Natural killer cell (primary cell): ENCODE results near the gene ADD1. TPM values are rescaled to one million over a fixed set of nuclear protein-coding genes. Genes with fewer than 3 reads are reported as not detected.

Experiments
- ATAC-seq, 3 donors: fragments of 150-1000 bp in 2 of 3; fragments of 200-7000 bp in 1 of 3; cut with Tn5 transposase; 1 replicate in 1 of 3; 2 replicates in 2 of 3; pipeline ENCODE4 v1.10.0; 2021; ENCODE audit warnings: mild to moderate bottlenecking in 2 of 3, moderate library complexity in 2 of 3
- DNase-seq, 2 donors: peaks; one replicate each; pipeline versions ENCODE4 v3.0.0 to v3.0.0-alpha.2; 2013 to 2021; ENCODE audit warnings: mixed read lengths in 1 of 2
- H3K27ac ChIP-seq: one replicate; pipeline ENCODE4 v1.5.1; 2013; ENCODE audit warnings: mild to moderate bottlenecking, low read length
- H3K27me3 ChIP-seq: one replicate; pipeline ENCODE4 v1.6.1; 2013; ENCODE audit warnings: low read length; ENCODE audit not compliant: control insufficient read depth, insufficient read depth
- H3K36me3 ChIP-seq: one replicate; pipeline ENCODE4 v1.6.1; 2013; ENCODE audit warnings: low read length; ENCODE audit not compliant: control insufficient read depth, insufficient read depth
- H3K4me1 ChIP-seq: one replicate; pipeline ENCODE4 v1.6.1; 2013; ENCODE audit warnings: low read length; ENCODE audit not compliant: control insufficient read depth, insufficient read depth
- H3K4me3 ChIP-seq: one replicate; pipeline ENCODE4 v1.5.1; 2013; ENCODE audit warnings: low read length
- H3K9me3 ChIP-seq: one replicate; pipeline ENCODE4 v1.6.1; 2013; ENCODE audit warnings: low read length; ENCODE audit not compliant: control insufficient read depth, insufficient read depth
- H3K27ac Mint-ChIP-seq, 2 donors: one replicate each; pipeline ENCODE4 v1.8.0; 2022; ENCODE audit warnings: mild to moderate bottlenecking in 2 of 2, mixed read lengths in 2 of 2, moderate library complexity in 1 of 2
- H3K27me3 Mint-ChIP-seq, 2 donors: one replicate each; pipeline ENCODE4 v1.8.0; 2022; ENCODE audit warnings: low read depth in 2 of 2, mixed read lengths in 2 of 2
- H3K36me3 Mint-ChIP-seq: one replicate; pipeline ENCODE4 v1.8.0; 2022; ENCODE audit warnings: mixed read lengths
- H3K4me1 Mint-ChIP-seq, 2 donors: one replicate each; pipeline ENCODE4 v1.8.0; 2022; ENCODE audit warnings: mixed read lengths in 2 of 2
- H3K4me3 Mint-ChIP-seq: one replicate; pipeline ENCODE4 v1.8.0; 2022; ENCODE audit warnings: mild to moderate bottlenecking, moderate library complexity, mixed read lengths
- H3K9me3 Mint-ChIP-seq, 2 donors: one replicate each; pipeline ENCODE4 v1.8.0; 2022; ENCODE audit warnings: mixed read lengths in 2 of 2
- WGBS: methylation state at CpG from one replicate; pipeline ENCODE4 v1.1.7; 2013; ENCODE audit warnings: missing lambda C conversion rate; ENCODE audit not compliant: insufficient coverage; 5-methylcytosine and 5-hydroxymethylcytosine counted together
- intact Hi-C: fragments of 100-400 bp; cut with micrococcal nuclease; formaldehyde crosslinking; loops from one replicate; pipeline ENCODE4 v1.14.2; 2022
- total RNA-seq, 4 donors: library from RNA; stranded (reverse); fragments of 120-200 nt in 1 of 4; gene quantifications; one replicate each; pipeline versions ENCODE4 v1.2.3 to v1.2.4, GENCODE V29; 2013 to 2022
- TF ChIP-seq, protein P1 (sequence below): fragments of 200-600 bp; IDR thresholded peaks from one replicate; pipeline ENCODE4 v1.8.0; 2022; ENCODE audit warnings: antibody characterized with exemption

Gene ADD1
- total RNA-seq, 3 donors from 2014 or later (not counting 1 experiment from before 2014, with no cell fraction given): 383 to 465 (median 452) TPM

DNA sequence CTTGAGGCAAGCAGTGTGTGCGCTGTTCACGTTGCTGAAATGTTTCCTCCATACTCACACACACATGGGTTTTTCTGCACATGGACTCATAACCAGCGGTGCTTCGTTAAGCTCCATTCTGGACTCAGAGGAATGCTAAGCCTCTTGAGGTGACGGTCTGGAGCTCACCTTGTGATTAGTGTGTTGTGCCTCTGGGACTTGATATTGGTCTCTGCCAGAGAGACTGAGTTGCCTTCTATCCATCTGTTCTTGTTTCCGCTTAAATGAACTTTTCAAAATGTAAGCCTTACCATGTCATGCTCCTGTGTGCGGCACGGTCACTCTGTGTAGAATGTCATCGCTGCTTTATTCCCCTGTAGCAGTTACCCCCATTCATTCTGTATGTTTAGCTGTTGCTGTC, 42.5 kb downstream of the ADD1 start:
- Histone ChIP-seq H3K4me3 (no peak overlapping the region), H3K36me3 (peaks cover 56% of the 10 kb centered on the region), H3K27ac (no peak overlapping the region), H3K9me3 (no peaks in the 10 kb centered on the region), H3K27me3 (no peaks in the 10 kb centered on the region), H3K4me1 (no peaks in the 10 kb centered on the region)
- no peaks in the 10 kb centered on the region for H3K9me3 Mint-ChIP-seq
- TF ChIP-seq, protein P1, sequence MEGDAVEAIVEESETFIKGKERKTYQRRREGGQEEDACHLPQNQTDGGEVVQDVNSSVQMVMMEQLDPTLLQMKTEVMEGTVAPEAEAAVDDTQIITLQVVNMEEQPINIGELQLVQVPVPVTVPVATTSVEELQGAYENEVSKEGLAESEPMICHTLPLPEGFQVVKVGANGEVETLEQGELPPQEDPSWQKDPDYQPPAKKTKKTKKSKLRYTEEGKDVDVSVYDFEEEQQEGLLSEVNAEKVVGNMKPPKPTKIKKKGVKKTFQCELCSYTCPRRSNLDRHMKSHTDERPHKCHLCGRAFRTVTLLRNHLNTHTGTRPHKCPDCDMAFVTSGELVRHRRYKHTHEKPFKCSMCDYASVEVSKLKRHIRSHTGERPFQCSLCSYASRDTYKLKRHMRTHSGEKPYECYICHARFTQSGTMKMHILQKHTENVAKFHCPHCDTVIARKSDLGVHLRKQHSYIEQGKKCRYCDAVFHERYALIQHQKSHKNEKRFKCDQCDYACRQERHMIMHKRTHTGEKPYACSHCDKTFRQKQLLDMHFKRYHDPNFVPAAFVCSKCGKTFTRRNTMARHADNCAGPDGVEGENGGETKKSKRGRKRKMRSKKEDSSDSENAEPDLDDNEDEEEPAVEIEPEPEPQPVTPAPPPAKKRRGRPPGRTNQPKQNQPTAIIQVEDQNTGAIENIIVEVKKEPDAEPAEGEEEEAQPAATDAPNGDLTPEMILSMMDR: no peak
- peak overlapping the region in 1 of 2 donors; percentile 34 for H3K27ac Mint-ChIP-seq
- H3K36me3 Mint-ChIP-seq: peaks cover 21% of the 10 kb centered on the region
- H3K4me3 Mint-ChIP-seq: no peak overlapping the region
- no peaks in the 10 kb centered on the region for H3K27me3 Mint-ChIP-seq
- WGBS: 95% methylated on average over 9 of the region's 9 CpGs
- intact Hi-C loops: no loop called here
- DNase-seq: no peak
- no peak for ATAC-seq
- H3K4me1 Mint-ChIP-seq: peaks cover 14 to 25% of the 10 kb centered on the region in 2 donors

DNA sequence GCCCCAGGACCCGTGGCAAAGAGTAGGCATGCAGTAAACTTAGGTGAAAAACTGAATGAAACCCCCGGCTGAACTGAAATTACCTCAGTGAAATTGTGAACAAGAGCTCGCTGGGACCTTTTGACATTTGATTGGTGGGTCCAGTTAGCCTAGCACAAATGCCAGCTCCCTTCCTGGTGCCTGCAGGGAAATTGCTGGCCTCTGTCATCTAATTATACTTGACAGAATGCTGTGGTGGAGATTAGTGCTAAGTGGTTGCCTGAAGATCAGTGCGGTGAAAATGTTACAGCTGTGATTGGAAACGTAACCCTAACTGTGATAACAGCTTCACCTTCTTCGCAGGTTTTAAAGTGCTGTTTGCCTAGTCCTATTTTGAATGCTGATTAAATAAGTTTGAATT, 43.0 kb downstream of the ADD1 start:
- H3K4me1 ChIP-seq: no peaks in the 10 kb centered on the region
- WGBS: 94% methylated on average over 6 of the region's 6 CpGs

DNA sequence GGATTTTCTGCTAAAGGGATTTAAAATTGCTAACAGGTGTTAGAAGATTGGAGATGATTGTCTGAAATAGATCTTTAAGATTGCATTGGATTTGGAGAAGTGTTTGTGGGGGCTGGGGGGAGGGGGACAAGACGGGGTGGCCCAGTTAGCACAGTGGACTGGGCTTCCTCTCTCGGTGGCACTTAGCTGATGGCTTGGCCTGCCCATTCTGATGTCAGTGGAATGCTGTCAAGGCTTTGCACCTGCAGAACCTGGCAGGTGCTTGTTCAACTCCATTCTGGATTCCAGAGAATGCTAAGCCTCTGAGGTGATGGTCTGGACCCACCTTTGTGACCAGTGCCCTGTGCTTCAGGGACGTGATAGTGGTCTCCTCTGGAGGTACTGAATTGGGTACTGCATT, 43.7 kb downstream of the ADD1 start:
- H3K4me3 Mint-ChIP-seq: no peak overlapping the region
- peak overlapping the region in 1 of 2 donors; percentile 54 for H3K27ac Mint-ChIP-seq
- Histone ChIP-seq H3K36me3 (peaks cover 55% of the 10 kb centered on the region), H3K9me3 (no peaks in the 10 kb centered on the region), H3K4me1 (no peaks in the 10 kb centered on the region), H3K4me3 (no peak overlapping the region), H3K27me3 (no peaks in the 10 kb centered on the region), H3K27ac (no peak overlapping the region)
- no peaks in the 10 kb centered on the region for H3K9me3 Mint-ChIP-seq
- ATAC-seq (no peak), DNase-seq (no peak)
- TF ChIP-seq, protein P1: no peak
- H3K27me3 Mint-ChIP-seq: no peaks in the 10 kb centered on the region
- peaks cover 21% of the 10 kb centered on the region for H3K36me3 Mint-ChIP-seq
- 83% methylated on average over 3 of the region's 3 CpGs for whole genome bisulfite sequencing
- intact Hi-C loops: no loop called here
- peaks cover 23 to 34% of the 10 kb centered on the region in 2 donors for H3K4me1 Mint-ChIP-seq

More for the DNA sequence above, 43.0 kb downstream of the ADD1 start:
- Histone ChIP-seq H3K9me3 (no peaks in the 10 kb centered on the region), H3K36me3 (peaks cover 57% of the 10 kb centered on the region), H3K4me3 (no peak overlapping the region), H3K27ac (no peak overlapping the region), H3K27me3 (no peaks in the 10 kb centered on the region)
- Mint-ChIP-seq H3K27me3 (no peaks in the 10 kb centered on the region), H3K4me3 (no peak overlapping the region), H3K36me3 (peaks cover 21% of the 10 kb centered on the region), H3K4me1 (peaks cover 18 to 28% of the 10 kb centered on the region in 2 donors), H3K27ac (peak overlapping the region in 1 of 2 donors; percentile 54), H3K9me3 (no peaks in the 10 kb centered on the region)
- DNase-seq (no peak), ATAC-seq (no peak)
- TF ChIP-seq, protein P1: no peak
- intact Hi-C loops: no loop called here

DNA sequence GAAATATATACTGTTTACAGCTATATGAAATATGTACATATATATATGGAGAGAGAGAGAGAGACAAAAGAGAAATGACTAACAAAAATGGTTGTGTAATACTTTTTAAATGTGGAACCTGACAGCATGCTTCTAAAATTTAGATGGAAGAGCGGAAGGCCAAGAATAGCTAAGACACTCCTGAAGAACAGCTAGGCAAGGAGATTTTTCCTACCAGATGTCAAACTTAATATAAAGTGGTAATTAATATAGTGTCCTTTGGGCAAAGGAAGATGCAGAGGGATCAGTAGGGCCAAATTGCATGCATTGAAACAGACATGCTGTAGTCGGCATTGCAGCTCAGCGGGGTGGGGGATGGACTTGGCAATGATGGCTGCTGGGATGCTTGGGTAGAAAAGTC, 45.2 kb downstream of the ADD1 start:
- ATAC-seq (no peak), DNase-seq (no peak)
- Histone ChIP-seq H3K27me3 (no peaks in the 10 kb centered on the region), H3K36me3 (peaks cover 45% of the 10 kb centered on the region), H3K4me3 (no peak overlapping the region), H3K4me1 (no peaks in the 10 kb centered on the region), H3K27ac (no peak overlapping the region), H3K9me3 (no peaks in the 10 kb centered on the region)
- H3K27ac Mint-ChIP-seq: peak overlapping the region; percentile 45 to 51
- peaks cover 25 to 34% of the 10 kb centered on the region in 2 donors for H3K4me1 Mint-ChIP-seq
- peaks cover 21% of the 10 kb centered on the region for H3K36me3 Mint-ChIP-seq
- TF ChIP-seq, protein P1: no peak
- intact Hi-C loops: no loop called here
- WGBS: 86% methylated on average over 2 of the region's 3 CpGs
- no peak overlapping the region for H3K4me3 Mint-ChIP-seq
- H3K27me3 Mint-ChIP-seq: no peaks in the 10 kb centered on the region
- no peaks in the 10 kb centered on the region for H3K9me3 Mint-ChIP-seq
